Muscle of leg (tissue), 11 donors: Measurements from ENCODE around the gene ANKFY1. TPM values are rescaled to one million over a fixed set of nuclear protein-coding genes. Genes with fewer than 3 reads are reported as not detected.

Source experiments
- DNase-seq: peaks from one replicate; pipeline ENCODE4 v3.0.0; 2013
- H3K27ac ChIP-seq: one replicate; pipeline ENCODE4 v1.5.1; 2013; ENCODE audit warnings: mild to moderate bottlenecking, low read length, control low read depth
- H3K27me3 ChIP-seq: one replicate; pipeline ENCODE4 v1.6.1; 2013; ENCODE audit warnings: low read length; ENCODE audit not compliant: control insufficient read depth, insufficient read depth
- H3K36me3 ChIP-seq: one replicate; pipeline ENCODE4 v1.6.1; 2013; ENCODE audit warnings: low read length; ENCODE audit not compliant: control insufficient read depth, insufficient read depth
- H3K4me1 ChIP-seq: one replicate; pipeline ENCODE4 v1.6.1; 2013; ENCODE audit warnings: low read length; ENCODE audit not compliant: control insufficient read depth, insufficient read depth
- H3K4me3 ChIP-seq: one replicate; pipeline ENCODE4 v1.5.1; 2013; ENCODE audit warnings: low read length, control low read depth
- H3K9me3 ChIP-seq: replicated peaks from 2 replicates; pipeline ENCODE4 v1.6.1; 2013; ENCODE audit warnings: low read depth, low read length; ENCODE audit not compliant: control insufficient read depth
- WGBS: methylation state at CpG from one replicate; pipeline ENCODE4 v1.1.5; 2013; ENCODE audit warnings: missing lambda C conversion rate; ENCODE audit not compliant: insufficient coverage; 5-methylcytosine and 5-hydroxymethylcytosine counted together
- polyA plus RNA-seq, 8 donors: library from polyadenylated mRNA; unstranded; fragments of 120-200 nt; gene quantifications; one replicate each; pipeline versions ENCODE4 v1.2.1 to v1.2.3, GENCODE V29; 2013; ENCODE audit warnings: inconsistent platforms in 1 of 8, low replicate concordance in 1 of 8; ENCODE audit not compliant: insufficient read length in 8 of 8, insufficient read depth in 1 of 8
- total RNA-seq: library from RNA; stranded (reverse); fragments of 120-200 nt; gene quantifications from one replicate; pipeline ENCODE4 v1.2.4, GENCODE V29; 2013

The ANKFY1 gene
- total and polyA plus RNA-seq, 9 donors = 21.1 to 36.5 (median 27.3) TPM

DNA sequence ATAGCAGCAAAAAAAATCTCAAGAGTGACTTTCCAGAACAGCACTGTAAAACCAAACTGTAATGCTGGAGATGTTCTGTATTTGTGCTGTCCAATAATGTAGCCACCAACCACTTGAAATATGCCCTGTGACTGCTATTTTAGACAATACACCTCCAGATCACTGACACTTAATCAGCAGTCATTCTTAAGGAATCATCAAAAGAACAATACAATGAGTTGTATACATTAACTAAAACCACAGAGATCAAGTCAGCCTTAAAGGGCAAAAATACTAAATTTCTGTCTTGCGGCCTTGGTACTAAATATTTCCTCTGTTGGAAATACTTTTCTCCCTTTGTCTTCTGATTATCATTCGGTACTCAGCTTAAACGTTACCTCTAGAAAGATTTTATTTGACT, 33.6 kb upstream of the ANKFY1 start:
- Histone ChIP-seq H3K4me3 (no peak overlapping the region), H3K9me3 (no peaks in the 10 kb centered on the region), H3K36me3 (peaks cover 12% of the 10 kb centered on the region), H3K27ac (no peak overlapping the region), H3K27me3 (no peaks in the 10 kb centered on the region), H3K4me1 (no peaks in the 10 kb centered on the region)
- DNase-seq = no peak
- no CpG with 5 or more reads among the region's 3 CpGs for WGBS

DNA sequence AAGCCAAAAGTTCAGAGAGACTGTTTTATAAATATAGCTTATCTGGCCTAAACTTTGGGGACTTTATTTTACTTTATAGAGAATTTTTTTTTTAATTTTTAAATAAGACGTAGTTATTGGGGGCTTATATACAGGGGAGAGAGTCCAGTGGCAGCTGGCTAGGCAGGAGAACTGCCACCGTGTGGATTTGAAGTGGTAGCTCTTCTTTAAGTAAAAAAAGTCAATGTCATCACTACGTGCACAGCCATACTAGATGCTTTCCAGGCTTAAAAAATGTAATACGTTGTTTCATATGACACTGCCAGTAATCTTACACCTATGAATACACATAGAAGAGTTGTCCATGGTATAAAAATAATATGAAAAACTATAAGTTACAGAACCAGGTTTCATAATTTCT, 31.9 kb upstream of the ANKFY1 start:
- Histone ChIP-seq H3K4me1 (no peaks in the 10 kb centered on the region), H3K4me3 (no peak overlapping the region), H3K9me3 (no peaks in the 10 kb centered on the region), H3K27me3 (no peaks in the 10 kb centered on the region), H3K27ac (no peak overlapping the region), H3K36me3 (peaks cover 5% of the 10 kb centered on the region)
- DNase-seq = no peak
- no CpG with 5 or more reads among the region's 4 CpGs for WGBS

GRCh38 chr17:4293572-4293971, 29.8 kb upstream of the ANKFY1 start:
- no peak for DNase-seq
- no peak overlapping the region for H3K4me3 ChIP-seq
- no peaks in the 10 kb centered on the region for H3K27me3 ChIP-seq
- H3K9me3 ChIP-seq = no peaks in the 10 kb centered on the region
- no CpG with 5 or more reads among the region's 1 CpG for WGBS
- peaks cover 8% of the 10 kb centered on the region for H3K36me3 ChIP-seq
- no peaks in the 10 kb centered on the region for H3K4me1 ChIP-seq
- H3K27ac ChIP-seq = no peak overlapping the region

DNA sequence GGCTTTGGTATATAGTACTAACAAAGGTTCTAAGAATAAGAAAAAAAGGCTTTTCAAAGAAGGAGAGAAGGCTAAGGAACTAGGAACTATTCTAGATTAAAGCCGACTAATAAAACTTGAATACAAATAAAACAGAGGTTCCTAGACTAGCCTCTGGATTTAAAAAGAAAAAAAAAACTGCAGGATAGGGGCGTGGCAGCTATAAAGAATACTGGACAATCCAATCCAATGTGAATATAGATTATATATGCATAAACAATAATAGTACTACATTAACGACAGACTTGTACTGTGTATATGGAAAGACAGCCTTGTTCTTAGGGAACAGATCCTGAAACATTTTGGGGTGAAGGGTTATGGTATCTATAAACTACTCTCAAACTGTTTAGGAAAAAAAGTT, 23.9 kb upstream of the ANKFY1 start:
- no peak overlapping the region for H3K27ac ChIP-seq
- no CpG with 5 or more reads among the region's 3 CpGs for WGBS
- no peak for DNase-seq

GRCh38 chr17:4276514-4276913, 12.7 kb upstream of the ANKFY1 start:
- Histone ChIP-seq H3K36me3 (peaks cover 23% of the 10 kb centered on the region), H3K27ac (no peak overlapping the region), H3K9me3 (no peaks in the 10 kb centered on the region), H3K4me3 (no peak overlapping the region), H3K27me3 (no peaks in the 10 kb centered on the region), H3K4me1 (no peaks in the 10 kb centered on the region)
- no CpG with 5 or more reads among the region's 5 CpGs for whole genome bisulfite sequencing
- no peak for DNase-seq

More for the DNA sequence above, 23.9 kb upstream of the ANKFY1 start:
- Histone ChIP-seq H3K9me3 (no peaks in the 10 kb centered on the region), H3K4me3 (no peak overlapping the region), H3K4me1 (no peaks in the 10 kb centered on the region), H3K36me3 (peaks cover 16% of the 10 kb centered on the region), H3K27me3 (no peaks in the 10 kb centered on the region)

GRCh38 chr17:4272972-4273368, 9.2 kb upstream of the ANKFY1 start:
- Histone ChIP-seq H3K9me3 (no peaks in the 10 kb centered on the region), H3K36me3 (peaks cover 27% of the 10 kb centered on the region), H3K27ac (no peak overlapping the region), H3K27me3 (no peaks in the 10 kb centered on the region), H3K4me3 (no peak overlapping the region), H3K4me1 (no peaks in the 10 kb centered on the region)
- 90% methylated on average over 3 of the region's 4 CpGs for WGBS
- no peak for DNase-seq

GRCh38 chr17:4272213-4272971, 8.6 kb upstream of the ANKFY1 start:
- Histone ChIP-seq H3K9me3 (no peaks in the 10 kb centered on the region), H3K27me3 (no peaks in the 10 kb centered on the region), H3K27ac (no peak overlapping the region), H3K4me3 (no peak overlapping the region), H3K36me3 (peaks cover 31% of the 10 kb centered on the region), H3K4me1 (no peaks in the 10 kb centered on the region)
- DNase-seq = no peak
- no CpG with 5 or more reads among the region's 6 CpGs for WGBS

DNA sequence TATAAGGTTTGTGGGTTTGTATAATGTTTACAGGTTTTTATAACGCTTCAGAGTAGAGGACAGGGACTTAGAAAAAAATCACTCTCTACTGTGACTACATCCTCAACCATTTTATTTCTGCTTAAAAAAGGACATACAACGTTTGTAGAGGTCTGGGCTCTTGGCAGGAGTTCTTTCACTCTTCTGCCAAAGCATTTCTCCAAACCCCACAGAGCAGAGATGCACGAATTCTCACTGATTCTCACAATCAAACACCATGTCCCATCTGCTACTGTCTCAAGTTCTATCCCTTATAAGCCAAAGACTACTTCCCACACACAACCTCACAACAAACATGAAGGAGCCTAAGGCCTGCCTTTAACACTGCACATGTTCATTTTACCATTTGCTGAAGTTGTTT, 7.0 kb upstream of the ANKFY1 start:
- Histone ChIP-seq H3K4me3 (no peak overlapping the region), H3K27ac (no peak overlapping the region), H3K27me3 (no peaks in the 10 kb centered on the region), H3K36me3 (peaks cover 23% of the 10 kb centered on the region), H3K4me1 (no peaks in the 10 kb centered on the region), H3K9me3 (no peaks in the 10 kb centered on the region)
- peak; percentile 70 for DNase-seq
- WGBS = 35% methylated on average over 2 of the region's 3 CpGs

DNA sequence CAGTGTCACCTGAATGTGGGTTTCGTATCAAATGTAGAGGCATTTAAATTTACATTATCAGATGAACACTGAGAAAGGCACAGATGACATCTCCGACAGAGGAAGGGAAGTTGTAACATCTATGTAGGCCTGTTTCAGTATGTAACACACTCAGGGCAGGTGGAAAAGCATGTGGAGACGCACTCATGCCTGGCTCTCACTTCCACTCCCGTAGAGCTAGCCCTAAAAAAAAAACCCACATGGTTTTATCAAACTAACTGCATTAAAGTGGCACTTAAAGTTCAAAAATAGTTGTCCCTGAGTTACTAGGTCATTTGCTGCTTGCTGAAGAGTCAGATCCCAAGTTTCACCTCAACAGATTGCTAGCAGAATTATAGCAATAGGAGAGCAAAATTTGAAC, 6.1 kb upstream of the ANKFY1 start:
- peaks cover 23% of the 10 kb centered on the region for H3K36me3 ChIP-seq
- WGBS = no CpG with 5 or more reads among the region's 4 CpGs
- no peak for DNase-seq
- H3K4me3 ChIP-seq = no peak overlapping the region
- H3K27ac ChIP-seq = no peak overlapping the region
- H3K27me3 ChIP-seq = no peaks in the 10 kb centered on the region
- no peaks in the 10 kb centered on the region for H3K9me3 ChIP-seq
- H3K4me1 ChIP-seq = no peaks in the 10 kb centered on the region

DNA sequence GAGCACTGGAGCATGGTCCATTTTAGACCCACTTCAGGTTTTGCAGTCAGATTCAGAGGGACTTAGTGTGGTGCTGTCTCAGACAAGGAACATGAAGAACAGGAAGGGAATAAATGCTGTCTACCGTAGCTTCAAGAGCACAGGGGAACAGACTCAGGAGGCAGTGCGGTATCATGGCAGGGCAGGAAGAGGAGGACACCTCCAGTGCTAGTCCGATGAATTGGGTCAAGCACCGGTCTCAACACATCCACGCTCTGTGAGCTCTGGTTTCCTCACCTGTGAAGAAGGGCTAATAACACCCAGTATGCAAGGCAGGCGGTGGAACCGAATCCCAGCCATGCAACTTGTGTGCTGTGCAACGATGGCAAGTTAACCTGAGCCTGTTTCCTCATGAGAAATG, 3.6 kb upstream of the ANKFY1 start:
- Histone ChIP-seq H3K4me3 (no peak overlapping the region), H3K9me3 (no peaks in the 10 kb centered on the region), H3K4me1 (peaks cover 14% of the 10 kb centered on the region), H3K27ac (no peak overlapping the region), H3K36me3 (peaks cover 21% of the 10 kb centered on the region), H3K27me3 (no peaks in the 10 kb centered on the region)
- DNase-seq = no peak
- 95% methylated on average over 8 of the region's 8 CpGs for WGBS

DNA sequence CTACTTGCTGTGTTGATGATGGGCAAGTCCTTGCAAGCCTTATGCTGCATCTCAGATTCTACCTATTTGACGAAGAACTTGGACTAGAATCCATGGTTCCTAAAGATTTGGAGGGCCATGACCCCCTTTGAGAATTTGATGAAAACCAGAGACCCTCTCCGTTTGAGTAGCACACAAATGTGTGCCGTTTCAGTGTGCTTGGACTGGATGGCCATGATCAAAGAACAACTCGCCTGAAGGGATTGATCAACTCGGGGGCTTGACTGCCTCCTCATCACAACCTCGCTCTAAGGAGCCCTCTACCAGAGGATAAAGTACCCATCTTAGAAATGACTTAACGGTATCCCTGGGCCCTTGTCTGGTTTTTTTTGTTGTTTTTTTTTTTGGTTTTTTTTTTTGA, 2.8 kb upstream of the ANKFY1 start:
- no peak overlapping the region for H3K4me3 ChIP-seq
- H3K27me3 ChIP-seq = no peaks in the 10 kb centered on the region
- H3K4me1 ChIP-seq = peaks cover 18% of the 10 kb centered on the region
- 44% methylated on average over 2 of the region's 7 CpGs for WGBS
- no peaks in the 10 kb centered on the region for H3K9me3 ChIP-seq
- peaks cover 21% of the 10 kb centered on the region for H3K36me3 ChIP-seq
- no peak for DNase-seq
- H3K27ac ChIP-seq = no peak overlapping the region
